Suprapubic skin (tissue), 4 donors: ENCODE results near the gene VAMP3. TPM values are rescaled to one million over a fixed set of nuclear protein-coding genes. Genes with fewer than 3 reads are reported as not detected.
A peak's percentile ranks its signal among the peaks of the same experiment; 100 is the strongest.

Experiments
- DNase-seq, 2 donors: peaks; one replicate each; pipeline ENCODE4 v3.0.0-alpha.2; 2019; ENCODE audit warnings: low spot score in 2 of 2
- H3K27ac ChIP-seq: fragments of 200-600 bp; sonication (generic); one replicate; pipeline ENCODE4 v1.5.1; 2019
- H3K27me3 ChIP-seq: fragments of 200-600 bp; sonication (generic); one replicate; pipeline ENCODE4 v1.5.1; 2019
- H3K36me3 ChIP-seq: fragments of 200-600 bp; sonication (generic); one replicate; pipeline ENCODE4 v1.5.1; 2019
- H3K4me1 ChIP-seq: fragments of 200-600 bp; sonication (generic); one replicate; pipeline ENCODE4 v1.5.1; 2019
- H3K4me3 ChIP-seq: fragments of 200-600 bp; sonication (generic); one replicate; pipeline ENCODE4 v1.5.1; 2019; ENCODE audit warnings: mild to moderate bottlenecking
- H3K9me3 ChIP-seq: fragments of 200-600 bp; sonication (generic); one replicate; pipeline ENCODE4 v1.5.1; 2019
- CTCF ChIP-seq, 2 donors: fragments of 200-600 bp in 1 of 2; fragments of 450-650 bp in 1 of 2; sonication (generic) in 1 of 2; IDR thresholded peaks; one replicate each; pipeline ENCODE4 v1.5.1; 2016 to 2019; ENCODE audit warnings: antibody characterized with exemption in 2 of 2, mild to moderate bottlenecking in 1 of 2, moderate library complexity in 1 of 2
- EP300 ChIP-seq: sonication (generic); formaldehyde crosslinking; IDR thresholded peaks from one replicate; pipeline ENCODE4 v1.6.1; 2017; ENCODE audit warnings: antibody characterized with exemption
- POLR2A ChIP-seq, 2 donors: fragments of 450-650 bp; IDR thresholded peaks; one replicate each; pipeline ENCODE4 v1.6.1; 2017; ENCODE audit warnings: antibody characterized with exemption in 2 of 2, mild to moderate bottlenecking in 2 of 2, moderate library complexity in 2 of 2
- POLR2AphosphoS5 ChIP-seq, 3 donors: sonication (generic); formaldehyde crosslinking; IDR thresholded peaks; one replicate each; pipeline ENCODE4 v1.6.1; 2017; ENCODE audit warnings: antibody characterized with exemption in 3 of 3
- WGBS: methylation state at CpG from one replicate; pipeline ENCODE4 v1.1.5; 2018; 5-methylcytosine and 5-hydroxymethylcytosine counted together
- total RNA-seq, 4 donors: library from RNA; depleted of rRNA; stranded (reverse); fragments of >200 nt; gene quantifications; one replicate each; pipeline ENCODE4 v1.1.0, GENCODE V29; 2016

The VAMP3 gene
- total RNA-seq, 4 donors from 2014 or later, result 62.8 to 79.9 (median 76.4) TPM

GRCh38 chr1:7771823-7772299 is 765 bp downstream of the VAMP3 start:
- DNase-seq, result no peak
- Histone ChIP-seq H3K4me3 (peak overlapping the region; percentile 68), H3K36me3 (peaks cover 14% of the 10 kb centered on the region), H3K27me3 (no peaks in the 10 kb centered on the region), H3K9me3 (no peaks in the 10 kb centered on the region), H3K4me1 (peaks cover 28% of the 10 kb centered on the region), H3K27ac (peak overlapping the region; percentile 91)
- TF ChIP-seq POLR2AphosphoS5 (IDR thresholded peaks at IDR 0.05) (no peak), CTCF (IDR thresholded peaks at IDR 0.05) (no peak)
- 25% methylated on average over 10 of the region's 12 CpGs for WGBS

GRCh38 chr1:7777591-7777990 is 6.5 kb downstream of the VAMP3 start:
- Histone ChIP-seq H3K27me3 (no peaks in the 10 kb centered on the region), H3K36me3 (peaks cover 59% of the 10 kb centered on the region)
- no peak for TF ChIP-seq CTCF (IDR thresholded peaks at IDR 0.05)
- TF ChIP-seq EP300, result no peak
- no peak for TF ChIP-seq POLR2AphosphoS5 (IDR thresholded peaks at IDR 0.05)
- TF ChIP-seq POLR2A (IDR thresholded peaks at IDR 0.05), result no peak

GRCh38 chr1:7778133-7778628 is 7.1 kb downstream of the VAMP3 start:
- Histone ChIP-seq H3K9me3 (no peaks in the 10 kb centered on the region), H3K27me3 (no peaks in the 10 kb centered on the region), H3K4me1 (peaks cover 23% of the 10 kb centered on the region), H3K36me3 (peaks cover 59% of the 10 kb centered on the region), H3K27ac (no peak overlapping the region), H3K4me3 (no peak overlapping the region)
- WGBS, result 99% methylated on average over 4 of the region's 4 CpGs
- no peak for DNase-seq
- TF ChIP-seq POLR2AphosphoS5 (IDR thresholded peaks at IDR 0.05) (no peak), POLR2A (IDR thresholded peaks at IDR 0.05) (no peak), EP300 (no peak), CTCF (IDR thresholded peaks at IDR 0.05) (no peak)

More at GRCh38 chr1:7777591-7777990, 6.5 kb downstream of the VAMP3 start:
- 72% methylated on average over 3 of the region's 3 CpGs for WGBS
- Histone ChIP-seq H3K27ac (no peak overlapping the region), H3K4me3 (no peak overlapping the region), H3K4me1 (peaks cover 23% of the 10 kb centered on the region), H3K9me3 (no peaks in the 10 kb centered on the region)
- no peak for DNase-seq

GRCh38 chr1:7780976-7781375 is 9.9 kb downstream of the VAMP3 start:
- Histone ChIP-seq H3K9me3 (no peaks in the 10 kb centered on the region), H3K4me3 (no peak overlapping the region), H3K36me3 (peaks cover 54% of the 10 kb centered on the region), H3K4me1 (peaks cover 37% of the 10 kb centered on the region), H3K27ac (no peak overlapping the region), H3K27me3 (no peaks in the 10 kb centered on the region)
- TF ChIP-seq CTCF (IDR thresholded peaks at IDR 0.05), result no peak
- no peak for TF ChIP-seq POLR2AphosphoS5 (IDR thresholded peaks at IDR 0.05)
- TF ChIP-seq POLR2A (IDR thresholded peaks at IDR 0.05), result no peak
- no peak for TF ChIP-seq EP300
- no peak for DNase-seq
- WGBS, result 85% methylated on average over 9 of the region's 9 CpGs

GRCh38 chr1:7781501-7781900 is 10.4 kb downstream of the VAMP3 start:
- H3K27ac ChIP-seq, result no peak overlapping the region
- WGBS, result 74% methylated on average over 7 of the region's 7 CpGs
- DNase-seq, result no peak
- no peaks in the 10 kb centered on the region for H3K9me3 ChIP-seq
- no peaks in the 10 kb centered on the region for H3K27me3 ChIP-seq
- TF ChIP-seq CTCF (IDR thresholded peaks at IDR 0.05), result no peak
- H3K4me1 ChIP-seq, result peaks cover 42% of the 10 kb centered on the region
- H3K36me3 ChIP-seq, result peaks cover 53% of the 10 kb centered on the region
- no peak overlapping the region for H3K4me3 ChIP-seq
